ENCODE results near the gene C18orf32.
A peak's percentile ranks its signal among the peaks of the same experiment; 100 is the strongest.
"Not testable (repeated sequence)": the region's sequence is repeated elsewhere in the genome, so short reads cannot be mapped to it uniquely, and the experiment has no call there.

Gene C18orf32
- 5.5 to 6.6 (median 6.4) reads per million in 4 donors for total RNA-seq

GRCh38 chr18:49486953-49487710, at the start of gene C18orf32:
Gene C18orf32 (minus strand): TSS chr18:49487234. CDS start chr18:49483748, 3,486 bp downstream.
- peak; percentile 82 to 95 (median 90) for DNase-seq

DNA sequence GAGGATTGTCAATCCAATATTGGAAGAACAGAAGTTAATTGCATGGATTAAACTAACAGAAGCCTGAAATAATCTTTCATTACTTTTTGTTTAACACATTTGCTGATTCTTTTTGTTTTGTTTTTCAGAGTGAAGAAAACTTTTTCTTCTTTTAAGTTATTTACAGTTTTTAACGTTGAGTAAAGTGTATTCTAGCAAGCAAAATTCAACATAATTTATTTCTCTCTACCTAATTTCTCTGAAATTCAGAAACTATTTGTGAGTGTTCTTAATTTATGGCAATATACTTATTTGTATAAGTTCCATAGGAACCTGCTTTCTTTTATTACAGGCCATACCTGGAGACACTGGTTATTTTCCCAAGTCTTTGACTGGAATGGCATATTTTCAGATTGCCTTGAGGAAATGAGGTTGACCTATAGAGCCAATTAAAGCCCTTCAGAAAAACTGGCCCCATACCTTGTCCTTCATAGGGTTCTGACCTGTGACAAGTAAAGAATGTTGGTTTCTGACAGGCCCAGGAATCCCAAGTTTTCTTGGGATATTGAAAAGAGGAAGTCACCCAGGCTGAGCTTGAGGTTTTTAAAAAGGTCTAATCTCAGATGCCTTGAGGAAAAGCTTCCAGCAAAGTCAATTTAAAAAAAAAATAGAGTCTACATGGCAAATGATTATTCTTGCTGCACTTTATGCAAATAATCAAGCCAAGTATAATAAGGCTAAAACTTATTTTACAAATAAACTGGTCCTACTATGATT, 48.0 kb upstream of the C18orf32 start:
- no peak for DNase-seq

GRCh38 chr18:49531678-49532153, 44.7 kb upstream of the C18orf32 start:
- DNase-seq: no peak

GRCh38 chr18:49529596-49529995, 42.6 kb upstream of the C18orf32 start:
- DNase-seq: no peak

GRCh38 chr18:49527631-49528327, 40.7 kb upstream of the C18orf32 start:
- DNase-seq: no peak

GRCh38 chr18:49525981-49526380, 38.9 kb upstream of the C18orf32 start:
- DNase-seq: no peak

DNA sequence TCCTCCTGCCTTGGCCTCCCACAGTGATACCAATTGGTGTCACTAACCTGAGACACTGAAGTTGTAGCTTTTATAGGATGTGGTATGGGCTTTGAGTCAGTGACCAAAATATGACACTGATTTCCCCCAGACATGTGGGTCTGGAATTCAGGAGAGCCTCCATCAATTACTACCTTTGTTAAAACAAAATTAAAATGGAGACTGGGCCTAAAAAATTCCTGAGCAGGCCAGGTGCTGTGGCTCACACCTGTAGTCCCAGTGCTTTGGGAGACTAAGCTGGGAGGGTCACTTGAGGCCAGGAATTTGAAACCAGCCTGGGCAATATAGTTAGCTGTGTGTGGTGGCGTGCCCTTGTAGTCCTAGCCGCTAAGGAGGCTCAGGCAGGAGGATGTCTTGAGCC, 37.9 kb upstream of the C18orf32 start:
- no peak for DNase-seq

DNA sequence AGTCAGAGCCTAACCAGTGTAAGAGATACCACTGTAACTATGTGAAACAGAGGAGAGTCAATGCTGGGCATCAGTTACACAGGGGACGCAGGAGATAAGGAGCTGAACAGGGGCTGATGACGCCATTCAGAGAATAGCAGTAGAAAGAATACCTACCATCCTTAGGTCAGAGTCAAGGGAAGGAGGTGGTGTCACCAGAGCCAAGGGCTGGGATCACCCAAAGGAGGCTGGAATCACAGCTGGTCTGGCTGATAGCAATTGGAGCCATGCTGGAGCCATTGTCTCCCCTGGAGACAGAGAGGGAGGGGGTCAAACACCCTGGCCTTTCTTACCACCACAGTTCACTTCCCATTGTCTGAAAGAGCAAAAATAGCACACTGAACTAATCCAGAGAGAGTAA, 37.3 kb upstream of the C18orf32 start:
- no peak for DNase-seq

- not testable (repeated sequence) for DNase-seq
Measured at GRCh38 chr18:49523580-49524093, 36.6 kb upstream of the C18orf32 start.

DNA sequence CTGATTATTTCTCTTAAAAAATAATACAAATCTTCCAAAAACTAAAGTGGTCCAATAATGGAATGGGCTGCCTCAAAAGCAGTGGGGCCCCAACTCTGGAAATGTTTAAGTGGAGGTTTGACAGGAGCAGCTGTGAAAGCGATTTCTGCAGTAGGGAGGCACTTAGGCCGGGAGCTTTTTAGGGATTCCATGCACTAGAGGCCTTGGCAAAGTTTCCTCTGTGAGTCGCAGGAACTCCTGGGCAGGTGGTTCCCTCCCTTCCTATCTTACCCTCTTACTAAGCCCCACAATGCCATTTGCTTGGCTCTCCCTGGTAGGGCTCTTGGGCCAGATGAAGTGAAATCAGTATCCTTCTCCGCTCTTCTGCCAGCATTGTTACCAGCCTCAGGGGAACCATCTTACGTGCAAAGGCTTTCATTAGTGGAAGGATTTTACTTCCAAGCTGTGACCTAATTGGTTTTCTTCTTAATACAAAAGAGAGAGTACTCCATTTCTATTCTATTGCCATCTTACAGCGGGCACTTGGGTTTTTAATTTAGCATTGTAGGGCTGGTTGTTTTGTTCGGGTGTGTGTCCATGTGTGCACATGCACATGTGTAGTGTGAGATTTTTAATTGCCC, 34.3 kb upstream of the C18orf32 start:
- no peak for DNase-seq

DNA sequence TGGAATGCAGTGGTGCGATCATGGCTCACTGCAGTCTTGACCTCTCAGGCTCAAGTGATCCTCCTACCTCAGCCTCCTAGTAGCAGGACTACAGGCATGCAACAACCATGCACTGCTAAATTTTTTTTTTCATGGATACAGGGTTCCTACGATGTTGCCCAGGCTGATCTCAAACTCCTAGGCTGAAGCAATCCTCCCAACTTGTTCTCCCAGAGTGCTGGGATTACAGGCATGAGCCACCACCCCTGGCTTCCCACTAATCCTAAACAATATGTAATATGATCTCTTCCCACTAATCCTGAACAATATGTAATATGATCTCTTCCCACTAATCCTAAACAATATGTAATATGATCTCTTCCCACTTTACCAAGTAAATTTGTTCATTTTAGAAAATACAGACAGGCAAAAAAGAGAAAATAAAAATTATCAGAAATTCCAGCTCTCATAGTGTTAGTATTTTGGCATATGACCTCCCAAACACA, 33.7 kb upstream of the C18orf32 start:
- DNase-seq: no peak

GRCh38 chr18:49519101-49519971, 32.3 kb upstream of the C18orf32 start:
- no peak for DNase-seq

GRCh38 chr18:49517483-49517882, 30.4 kb upstream of the C18orf32 start:
- DNase-seq: no peak

- DNase-seq: no peak
Measured at GRCh38 chr18:49515516-49515915, 28.5 kb upstream of the C18orf32 start.

- DNase-seq: not testable (repeated sequence)
Measured at GRCh38 chr18:49515003-49515402, 28.0 kb upstream of the C18orf32 start.

DNA sequence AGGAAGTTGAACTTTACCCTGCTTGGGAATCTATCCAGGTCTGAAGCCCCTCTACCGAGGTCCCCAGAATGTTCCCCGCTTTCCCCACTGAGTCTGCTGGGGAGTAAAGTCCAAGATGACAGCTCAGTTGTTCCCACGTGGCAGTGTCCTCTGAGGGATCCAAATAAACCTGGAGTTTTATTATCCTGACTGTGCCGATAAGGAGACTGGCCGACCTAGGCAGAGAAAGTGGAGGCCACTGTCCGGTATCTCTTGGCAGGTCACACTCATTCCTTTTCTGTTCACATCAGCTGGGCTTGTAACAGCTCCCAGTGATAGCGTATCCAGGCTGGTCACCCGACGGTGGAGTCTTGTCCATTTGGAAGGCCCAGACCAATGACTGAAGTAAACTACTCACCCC, 27.5 kb upstream of the C18orf32 start:
- no peak for DNase-seq

DNA sequence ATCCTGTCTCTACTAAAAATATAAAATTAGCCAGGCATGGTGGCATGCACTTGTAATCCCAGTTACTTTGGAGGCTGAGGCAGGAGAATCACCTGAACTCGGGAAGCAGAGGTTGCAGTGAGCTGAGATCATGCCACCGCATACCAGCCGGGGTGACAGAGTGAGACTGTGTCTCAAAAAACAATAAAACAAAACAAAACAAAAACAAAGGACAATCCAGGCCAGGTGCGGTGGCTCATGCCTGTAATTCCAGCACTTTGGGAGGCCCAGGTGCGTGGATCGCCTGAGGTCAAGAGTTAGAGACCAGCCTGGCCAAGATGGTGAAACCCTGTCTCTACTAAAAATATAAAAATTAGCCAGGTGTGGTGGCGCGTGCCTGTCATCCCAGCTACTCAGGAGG, 25.8 kb upstream of the C18orf32 start:
- not testable (repeated sequence) for DNase-seq

- DNase-seq: peak; percentile 11 to 44 (median 22)
Measured at GRCh38 chr18:49510393-49511115, 23.5 kb upstream of the C18orf32 start.

GRCh38 chr18:49506438-49506837, 19.4 kb upstream of the C18orf32 start:
- DNase-seq: not testable (repeated sequence)

GRCh38 chr18:49503931-49504330, 16.9 kb upstream of the C18orf32 start:
- no peak for DNase-seq
